GM19328 (cell line): ENCODE measurements around the gene BHLHA15.

Experiments used
- ATAC-seq: cut with Tn5 transposase; IDR thresholded peaks from one replicate; pipeline ENCODE4 v1.9.1; 2021; ENCODE audit warnings: mild to moderate bottlenecking, moderate library complexity; ENCODE audit not compliant: unreplicated experiment

BHLHA15 gene

GRCh38 chr7:98186452-98187137 is 24.6 kb upstream of the BHLHA15 start:
- no peak for ATAC-seq

- no peak for ATAC-seq
Observed at GRCh38 chr7:98187138-98187502, 24.1 kb upstream of the BHLHA15 start.

- ATAC-seq: no peak
Observed at GRCh38 chr7:98189559-98189958, 21.7 kb upstream of the BHLHA15 start.

- no peak for ATAC-seq
Observed at GRCh38 chr7:98191668-98192431, 19.4 kb upstream of the BHLHA15 start.

GRCh38 chr7:98192781-98193457 is 18.3 kb upstream of the BHLHA15 start:
- ATAC-seq: no peak

GRCh38 chr7:98193474-98194180 is 17.6 kb upstream of the BHLHA15 start:
- no peak for ATAC-seq

- no peak for ATAC-seq
Observed at GRCh38 chr7:98194186-98194585, 17.1 kb upstream of the BHLHA15 start.

GRCh38 chr7:98194672-98195457 is 16.4 kb upstream of the BHLHA15 start:
- no peak for ATAC-seq

- ATAC-seq: no peak
Observed at GRCh38 chr7:98196706-98197605, 14.3 kb upstream of the BHLHA15 start.

GRCh38 chr7:98199131-98199530 is 12.1 kb upstream of the BHLHA15 start:
- no peak for ATAC-seq

GRCh38 chr7:98200364-98200763 is 10.9 kb upstream of the BHLHA15 start:
- ATAC-seq: peak; percentile 41

- peak; percentile 83 for ATAC-seq
Observed at GRCh38 chr7:98202367-98203195, 8.7 kb upstream of the BHLHA15 start.

- no peak for ATAC-seq
Observed at GRCh38 chr7:98203261-98203963, 7.8 kb upstream of the BHLHA15 start.

- ATAC-seq: no peak
Observed at GRCh38 chr7:98203964-98204605, 7.2 kb upstream of the BHLHA15 start.

GRCh38 chr7:98204670-98205069 is 6.6 kb upstream of the BHLHA15 start:
- no peak for ATAC-seq

GRCh38 chr7:98205162-98205845 is 5.9 kb upstream of the BHLHA15 start:
- ATAC-seq: no peak
